BLaER1 treated with 17β-estradiol and CSF1 and Interleukin-3, amounts not matched to agents 10 nM and 100 nM (cell line): ENCODE results near the gene NME7.

Experiments used
- H3K27ac ChIP-seq, 11 experiments: shearing (Covaris generic); formaldehyde crosslinking; 2 replicates each; pipeline ENCODE4 v1.8.1; 2022
- H3K27me3 ChIP-seq, 11 experiments: shearing (Covaris generic); formaldehyde crosslinking; 2 replicates each; pipeline ENCODE4 v1.8.1; 2022
- H3K36me3 ChIP-seq, 11 experiments: shearing (Covaris generic); formaldehyde crosslinking; 2 replicates each; pipeline ENCODE4 v1.8.1; 2022
- H3K4me1 ChIP-seq, 10 experiments: shearing (Covaris generic); formaldehyde crosslinking; 2 replicates each; pipeline ENCODE4 v1.8.1; 2022
- H3K4me2 ChIP-seq, 11 experiments: shearing (Covaris generic); formaldehyde crosslinking; 2 replicates each; pipeline ENCODE4 v1.8.1; 2022
- H3K4me3 ChIP-seq, 10 experiments: shearing (Covaris generic); formaldehyde crosslinking; 2 replicates each; pipeline ENCODE4 v1.8.1; 2022
- H3K9ac ChIP-seq, 11 experiments: shearing (Covaris generic); formaldehyde crosslinking; 2 replicates each; pipeline ENCODE4 v1.8.1; 2022
- H3K9me3 ChIP-seq, 11 experiments: shearing (Covaris generic); formaldehyde crosslinking; replicated peaks in 1 of 11; 2 replicates each; pipeline ENCODE4 v1.8.1; 2022
- H4K20me1 ChIP-seq, 11 experiments: shearing (Covaris generic); formaldehyde crosslinking; 2 replicates each; pipeline ENCODE4 v1.8.1; 2022
- Cebpa-rat ChIP-seq, 11 experiments: shearing (Covaris generic); IDR thresholded peaks; 2 replicates each; pipeline ENCODE4 v1.8.1; 2022

Gene NME7

GRCh38 chr1:169108863-169109560 lies 258.6 kb downstream of the NME7 start:
- Histone ChIP-seq H3K27me3 (peaks cover 8 to 39% (median 25%) of the 10 kb centered on the region in 11 experiments; a peak in 20 of 22 replicates), H3K4me2 (peak overlapping the region; percentile 26 to 100 (median 92); a peak in 16 of 22 replicates), H4K20me1 (peaks cover 0 to 7% (median 0%) of the 10 kb centered on the region in 11 experiments; a peak in 3 of 22 replicates), H3K36me3 (peaks cover 0 to 25% (median 4%) of the 10 kb centered on the region in 11 experiments; a peak in 10 of 22 replicates), H3K27ac (peak overlapping the region in 3 of 11 experiments; percentile 39 to 54 (median 53); a peak in 4 of 22 replicates), H3K9me3 (no peaks in the 10 kb centered on the region), H3K4me1 (peaks cover 32 to 71% (median 49%) of the 10 kb centered on the region in 10 experiments), H3K4me3 (peak overlapping the region in 3 of 10 experiments; percentile 22 to 97 (median 73); a peak in 5 of 20 replicates), H3K9ac (peak overlapping the region in 3 of 11 experiments; percentile 47 to 85 (median 76); a peak in 3 of 22 replicates)
- no peak for TF ChIP-seq Cebpa-rat (IDR thresholded peaks at IDR 0.05)

GRCh38 chr1:169108223-169108622 lies 259.4 kb downstream of the NME7 start:
- Histone ChIP-seq H3K36me3 (peaks cover 0 to 17% (median 0%) of the 10 kb centered on the region in 11 experiments; a peak in 6 of 22 replicates), H3K27ac (no peak overlapping the region), H3K4me2 (peak overlapping the region in 10 of 11 experiments; percentile 83 to 100 (median 94); a peak in 18 of 22 replicates), H3K4me3 (peak overlapping the region in 3 of 10 experiments; percentile 73 to 97 (median 89); a peak in 6 of 20 replicates), H3K4me1 (peaks cover 32 to 71% (median 49%) of the 10 kb centered on the region in 10 experiments), H3K9ac (peak overlapping the region in 3 of 11 experiments; percentile 0 to 85 (median 76); a peak in 4 of 22 replicates), H4K20me1 (peaks cover 0 to 7% (median 0%) of the 10 kb centered on the region in 11 experiments; a peak in 3 of 22 replicates), H3K9me3 (no peaks in the 10 kb centered on the region), H3K27me3 (peaks cover 8 to 39% (median 26%) of the 10 kb centered on the region in 11 experiments; a peak in 20 of 22 replicates)
- no peak for TF ChIP-seq Cebpa-rat (IDR thresholded peaks at IDR 0.05)

GRCh38 chr1:169107603-169108208 lies 259.9 kb downstream of the NME7 start:
- Histone ChIP-seq H3K4me1 (peaks cover 32 to 66% (median 49%) of the 10 kb centered on the region in 10 experiments), H3K9me3 (no peaks in the 10 kb centered on the region), H3K27me3 (peaks cover 8 to 39% (median 26%) of the 10 kb centered on the region in 11 experiments; a peak in 20 of 22 replicates), H3K36me3 (peaks cover 0 to 14% (median 0%) of the 10 kb centered on the region in 11 experiments; a peak in 5 of 22 replicates), H3K9ac (peak overlapping the region in 9 of 11 experiments; percentile 74 to 85 (median 78); a peak in 13 of 22 replicates), H3K27ac (peak overlapping the region in 1 of 11 experiments; percentile 57; a peak in 2 of 22 replicates), H4K20me1 (peaks cover 0 to 7% (median 0%) of the 10 kb centered on the region in 11 experiments; a peak in 3 of 22 replicates), H3K4me3 (peak overlapping the region; percentile 69 to 97 (median 78); a peak in 19 of 20 replicates), H3K4me2 (peak overlapping the region; percentile 83 to 100 (median 95))
- no peak for TF ChIP-seq Cebpa-rat (IDR thresholded peaks at IDR 0.05)

GRCh38 chr1:169106921-169107602 lies 260.5 kb downstream of the NME7 start:
- peaks cover 0 to 8% (median 0%) of the 10 kb centered on the region in 11 experiments; a peak in 3 of 22 replicates for H3K36me3 ChIP-seq
- peaks cover 32 to 59% (median 46%) of the 10 kb centered on the region in 10 experiments for H3K4me1 ChIP-seq
- H3K4me3 ChIP-seq: peak overlapping the region; percentile 69 to 97 (median 78)
- H4K20me1 ChIP-seq: peaks cover 0 to 7% (median 0%) of the 10 kb centered on the region in 11 experiments; a peak in 3 of 22 replicates
- peak overlapping the region in 9 of 11 experiments; percentile 27 to 57 (median 46); a peak in 10 of 22 replicates for H3K27ac ChIP-seq
- H3K4me2 ChIP-seq: peak overlapping the region; percentile 83 to 100 (median 95)
- TF ChIP-seq Cebpa-rat (IDR thresholded peaks at IDR 0.05): no peak
- peaks cover 8 to 39% (median 26%) of the 10 kb centered on the region in 11 experiments; a peak in 20 of 22 replicates for H3K27me3 ChIP-seq
- no peaks in the 10 kb centered on the region for H3K9me3 ChIP-seq
- H3K9ac ChIP-seq: peak overlapping the region; percentile 55 to 85 (median 77)

GRCh38 chr1:169106095-169106920 lies 261.3 kb downstream of the NME7 start, which contains the start of gene ATP1B1:
ATP1B1 (plus strand) TSS chr1:169106690; CDS start chr1:169106830, 140 bp downstream.
- peaks cover 32 to 52% (median 42%) of the 10 kb centered on the region in 10 experiments for H3K4me1 ChIP-seq
- peak within 1 kb of the TSS; percentile 59 to 85 (median 77) for H3K9ac ChIP-seq
- peak within 1 kb of the TSS; percentile 47 to 70 (median 61); a peak in 18 of 22 replicates for H3K27ac ChIP-seq

GRCh38 chr1:169105434-169106094 lies 262.0 kb downstream of the NME7 start:
- Histone ChIP-seq H4K20me1 (peaks cover 0 to 7% (median 0%) of the 10 kb centered on the region in 11 experiments; a peak in 3 of 22 replicates), H3K4me1 (peaks cover 30 to 45% (median 36%) of the 10 kb centered on the region in 10 experiments), H3K9ac (peak overlapping the region; percentile 59 to 85 (median 77)), H3K4me2 (peak overlapping the region; percentile 83 to 100 (median 95)), H3K4me3 (peak overlapping the region; percentile 69 to 97 (median 78)), H3K36me3 (no peaks in the 10 kb centered on the region), H3K9me3 (no peaks in the 10 kb centered on the region), H3K27ac (peak overlapping the region; percentile 47 to 70 (median 61); a peak in 18 of 22 replicates), H3K27me3 (peaks cover 8 to 39% (median 26%) of the 10 kb centered on the region in 11 experiments; a peak in 20 of 22 replicates)
- no peak for TF ChIP-seq Cebpa-rat (IDR thresholded peaks at IDR 0.05)

More at GRCh38 chr1:169106095-169106920, 261.3 kb downstream of the NME7 start, which contains the start of gene ATP1B1:
- H3K4me3 ChIP-seq: peak within 1 kb of the TSS; percentile 69 to 97 (median 78)
- H4K20me1 ChIP-seq: peaks cover 0 to 7% (median 0%) of the 10 kb centered on the region in 11 experiments; a peak in 3 of 22 replicates
- no peaks in the 10 kb centered on the region for H3K9me3 ChIP-seq
- TF ChIP-seq Cebpa-rat (IDR thresholded peaks at IDR 0.05): no peak
- peaks cover 8 to 39% (median 26%) of the 10 kb centered on the region in 11 experiments; a peak in 20 of 22 replicates for H3K27me3 ChIP-seq
- H3K36me3 ChIP-seq: 0 out of 22 replicates have a peak, but pooled peaks cover 0 to under 1% (median 0%) of the 10 kb centered on the region in 11 experiments
- H3K4me2 ChIP-seq: peak within 1 kb of the TSS; percentile 83 to 100 (median 95)
